ENCODE data around the gene SHISA8.

DNA sequence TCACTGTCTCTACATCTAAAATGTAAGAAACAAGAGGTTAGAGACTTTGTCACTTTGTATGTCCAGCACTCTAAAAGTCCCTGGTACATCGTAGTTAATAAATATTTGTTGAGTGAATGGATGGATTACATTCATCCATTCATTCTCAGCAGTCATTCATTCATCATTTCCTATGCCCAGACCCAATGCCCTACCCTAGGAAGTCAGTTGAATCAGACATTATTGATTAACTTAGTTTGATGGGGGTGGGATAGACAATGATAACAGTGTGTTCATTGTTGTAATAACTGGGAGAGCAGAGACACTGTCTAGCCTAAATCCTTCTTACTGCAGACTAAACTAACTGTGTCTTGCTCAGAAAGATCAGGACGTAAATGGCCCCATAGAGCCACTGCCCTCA is 33.3 kb upstream of the SHISA8 start:
- TF ChIP-seq, protein P1, sequence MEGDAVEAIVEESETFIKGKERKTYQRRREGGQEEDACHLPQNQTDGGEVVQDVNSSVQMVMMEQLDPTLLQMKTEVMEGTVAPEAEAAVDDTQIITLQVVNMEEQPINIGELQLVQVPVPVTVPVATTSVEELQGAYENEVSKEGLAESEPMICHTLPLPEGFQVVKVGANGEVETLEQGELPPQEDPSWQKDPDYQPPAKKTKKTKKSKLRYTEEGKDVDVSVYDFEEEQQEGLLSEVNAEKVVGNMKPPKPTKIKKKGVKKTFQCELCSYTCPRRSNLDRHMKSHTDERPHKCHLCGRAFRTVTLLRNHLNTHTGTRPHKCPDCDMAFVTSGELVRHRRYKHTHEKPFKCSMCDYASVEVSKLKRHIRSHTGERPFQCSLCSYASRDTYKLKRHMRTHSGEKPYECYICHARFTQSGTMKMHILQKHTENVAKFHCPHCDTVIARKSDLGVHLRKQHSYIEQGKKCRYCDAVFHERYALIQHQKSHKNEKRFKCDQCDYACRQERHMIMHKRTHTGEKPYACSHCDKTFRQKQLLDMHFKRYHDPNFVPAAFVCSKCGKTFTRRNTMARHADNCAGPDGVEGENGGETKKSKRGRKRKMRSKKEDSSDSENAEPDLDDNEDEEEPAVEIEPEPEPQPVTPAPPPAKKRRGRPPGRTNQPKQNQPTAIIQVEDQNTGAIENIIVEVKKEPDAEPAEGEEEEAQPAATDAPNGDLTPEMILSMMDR (IDR thresholded peaks at IDR 0.05): no peak
- TF ChIP-seq POLR2A (IDR thresholded peaks at IDR 0.05): no peak

All from stomach (tissue), 4 donors.